Activated CD8-positive, alpha-beta memory T cell treated with anti-CD3 and anti-CD28 coated beads for 1 hour (primary cell): Measurements from ENCODE around the gene CHST14.

Experiments
- DNase-seq, 2 donors: peaks; one replicate each; pipeline ENCODE4 v3.0.0-alpha.2; 2020; ENCODE audit warnings: low read depth in 1 of 2; ENCODE audit errors: extremely low read depth in 1 of 2

Gene CHST14

GRCh38 chr15:40470423-40471104, at the start of gene CHST14:
CHST14 (plus strand) TSS chr15:40470984; CDS start chr15:40471214, 230 bp downstream.
- DNase-seq: peak in 1 of 2 donors; percentile 43

DNA sequence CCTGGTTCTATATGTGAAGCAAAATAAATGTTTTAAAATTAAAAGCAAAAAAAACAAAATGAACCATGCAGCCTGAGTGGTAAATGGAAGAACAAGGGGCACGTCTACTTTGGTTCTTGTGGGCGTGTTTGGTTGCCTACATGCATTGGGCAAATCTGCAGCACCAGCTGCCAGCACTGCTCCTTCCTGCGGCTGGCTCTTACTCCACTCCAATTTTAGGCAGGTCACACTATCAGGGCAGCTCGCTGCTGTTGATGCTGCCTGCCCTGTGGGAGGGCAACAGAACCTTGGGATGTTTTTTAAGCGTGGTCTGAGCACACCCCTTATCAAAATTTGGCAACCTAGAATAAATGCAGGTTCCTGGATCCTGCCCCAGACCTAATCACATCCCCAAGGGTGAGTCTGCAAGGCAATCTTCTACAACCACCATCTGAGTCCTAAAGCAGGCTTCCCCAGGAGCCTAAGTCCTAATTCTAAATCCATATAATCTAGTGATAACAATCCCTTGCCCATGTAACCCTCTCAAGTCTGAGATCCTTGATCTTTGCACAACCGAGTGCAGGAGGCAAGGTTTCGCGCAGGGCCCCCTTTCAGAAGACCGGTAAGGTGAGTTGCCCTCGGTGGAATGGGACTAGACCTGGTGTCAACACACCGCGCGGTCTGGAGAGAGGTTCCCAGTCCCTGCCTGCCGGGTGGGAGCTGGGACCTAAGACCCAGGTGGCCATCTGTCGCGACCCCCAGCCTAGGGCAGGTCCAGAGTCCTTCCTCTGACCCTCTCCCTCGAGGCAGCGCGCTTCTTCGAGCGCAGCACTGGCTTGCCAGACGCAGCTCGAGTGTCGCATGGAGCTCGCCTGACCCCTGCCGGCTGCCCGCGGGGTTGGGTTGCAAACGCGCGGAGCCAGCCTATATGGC, 49.3 kb upstream of the CHST14 start:
- DNase-seq: peak; percentile 53 to 76

GRCh38 chr15:40424483-40425115, 46.2 kb upstream of the CHST14 start:
- DNase-seq: no peak

DNA sequence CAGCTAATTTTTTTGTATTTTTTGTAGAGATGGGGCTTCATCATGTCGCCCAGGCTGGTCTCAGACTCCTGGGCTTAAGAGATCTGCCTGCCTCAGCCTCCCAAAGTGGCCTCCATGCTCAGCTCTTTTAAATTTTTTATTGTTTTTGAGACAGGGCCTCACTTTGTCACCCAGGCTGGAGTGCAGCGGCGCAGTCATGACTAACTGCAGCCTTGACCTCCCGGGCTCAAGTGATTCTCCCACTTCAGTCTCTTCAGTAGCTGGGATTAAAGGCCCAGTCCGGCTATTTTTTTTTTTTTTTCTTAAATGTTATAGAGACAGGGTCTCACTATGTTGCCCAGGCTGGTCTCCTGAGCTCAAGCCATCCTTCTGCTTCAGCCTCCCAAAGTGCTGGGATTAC, 45.1 kb upstream of the CHST14 start:
- DNase-seq: no peak

DNA sequence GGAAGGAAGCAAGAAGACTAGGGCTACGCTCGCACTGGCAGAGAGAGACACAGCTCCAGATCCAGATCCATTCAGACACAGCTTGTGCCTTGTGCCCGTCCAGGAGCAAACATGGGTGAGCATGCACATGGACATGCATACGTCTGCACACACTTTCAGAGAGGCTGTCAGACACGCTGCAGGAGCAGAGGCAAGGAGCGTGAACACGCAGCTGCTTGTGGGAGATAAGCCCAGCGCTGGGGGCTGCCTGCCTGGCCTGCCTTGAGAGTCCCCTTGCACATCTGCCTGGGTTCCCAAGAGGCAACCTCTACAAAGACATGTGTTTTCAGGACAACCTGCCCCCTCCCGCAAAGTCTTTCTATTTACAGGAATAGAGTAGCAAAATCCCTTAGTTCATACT, 43.6 kb upstream of the CHST14 start:
- no peak for DNase-seq

- no peak for DNase-seq
Measured at GRCh38 chr15:40428185-40428584, 42.6 kb upstream of the CHST14 start.

DNA sequence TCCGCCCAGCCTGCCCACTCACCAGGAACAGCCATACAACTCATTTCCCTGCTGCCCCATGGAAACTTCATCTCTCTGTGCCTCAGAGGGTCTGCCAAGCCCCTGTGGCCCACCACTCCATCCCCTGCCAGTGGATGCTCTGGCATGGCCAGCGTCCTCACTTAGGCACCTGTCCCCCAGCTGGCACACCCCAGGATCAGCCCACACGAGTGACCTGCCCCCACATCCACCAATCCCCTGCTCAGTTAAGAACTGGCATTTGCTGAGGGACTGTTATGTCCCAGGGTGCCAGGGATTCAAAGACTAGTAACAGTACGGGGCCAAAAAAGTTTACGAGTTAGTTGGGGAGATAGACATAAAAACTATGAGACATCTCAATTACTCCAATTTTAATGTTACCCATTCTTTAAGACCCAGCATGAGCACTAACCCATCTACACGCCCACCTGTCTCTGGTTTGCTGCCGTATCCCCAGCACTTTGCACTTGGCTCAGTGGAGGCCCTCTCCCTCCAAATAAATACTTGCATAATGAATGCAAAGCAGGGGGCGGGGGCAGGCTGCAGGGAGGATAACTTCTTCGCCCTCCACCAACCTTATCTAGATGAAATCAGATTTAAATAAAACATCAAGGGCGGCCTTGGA, 41.6 kb upstream of the CHST14 start:
- DNase-seq: no peak

- DNase-seq: no peak
Measured at GRCh38 chr15:40430271-40430805, 40.4 kb upstream of the CHST14 start.

- DNase-seq: no peak
Measured at GRCh38 chr15:40435023-40435709, 35.6 kb upstream of the CHST14 start.

GRCh38 chr15:40435710-40436089, 35.1 kb upstream of the CHST14 start:
- no peak for DNase-seq

- DNase-seq: no peak
Measured at GRCh38 chr15:40436116-40436891, 34.5 kb upstream of the CHST14 start.

DNA sequence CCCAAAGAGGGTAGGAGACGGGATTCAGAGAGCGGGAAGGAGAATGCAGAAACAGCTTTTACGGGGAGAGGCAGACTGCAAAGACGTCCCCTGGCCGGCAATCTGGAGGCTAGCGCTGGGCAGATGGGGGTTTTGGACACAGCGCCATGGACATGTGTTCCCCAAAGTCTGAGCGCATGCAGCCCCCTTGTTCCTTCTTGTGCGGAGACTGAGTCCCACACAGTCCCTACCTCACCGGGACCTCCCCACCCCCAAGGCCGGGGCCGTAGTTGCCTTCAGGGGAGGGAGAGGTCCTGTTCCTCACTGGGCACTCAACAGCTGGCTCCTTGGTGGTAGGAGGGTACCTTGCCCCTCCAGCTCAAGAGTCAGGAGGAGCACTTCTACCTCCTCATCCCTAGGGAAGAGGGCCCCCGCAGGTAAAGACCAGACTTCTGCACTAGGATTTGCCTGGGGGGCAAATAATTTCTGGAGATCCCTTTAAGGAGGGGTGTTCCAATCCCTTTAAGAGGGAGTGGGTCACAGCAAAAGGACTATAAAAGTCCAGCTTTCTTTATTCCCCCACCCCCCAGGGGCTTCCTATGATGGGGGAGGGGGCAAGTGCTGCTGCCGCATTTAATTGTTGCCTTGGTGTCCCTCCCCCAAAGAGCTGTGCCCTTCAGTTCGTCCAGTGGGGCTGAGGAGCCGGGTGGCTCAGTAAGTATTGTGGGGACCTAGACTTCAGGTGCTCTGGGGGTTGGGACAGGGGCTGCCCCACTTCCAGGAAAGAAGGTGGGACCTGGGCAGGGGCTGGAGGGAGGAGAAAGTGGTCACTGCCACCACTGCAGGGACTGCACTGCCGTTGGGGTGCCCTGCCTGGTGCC, 33.7 kb upstream of the CHST14 start:
- no peak for DNase-seq

- DNase-seq: no peak
Measured at GRCh38 chr15:40437752-40438687, 32.8 kb upstream of the CHST14 start.

DNA sequence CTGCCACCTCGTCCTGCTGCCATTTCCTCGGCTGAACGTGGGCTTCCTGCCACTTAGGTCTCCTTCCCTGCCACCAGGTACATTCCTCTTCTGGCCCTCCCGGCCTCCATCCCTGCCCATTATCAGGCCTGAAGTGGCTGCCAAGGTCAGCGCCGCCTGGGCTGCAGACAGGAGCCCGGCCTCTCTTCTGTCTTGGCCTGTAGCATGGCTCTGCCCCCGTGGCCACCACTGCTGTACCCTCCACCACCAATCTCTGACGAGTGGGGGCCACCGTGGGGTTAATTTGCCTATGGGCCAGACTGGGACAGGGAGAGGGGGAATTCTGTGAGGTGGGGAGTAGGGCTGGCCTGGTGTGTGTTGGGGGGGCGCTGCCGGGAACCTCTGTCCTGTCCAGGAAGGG, 32.1 kb upstream of the CHST14 start:
- no peak for DNase-seq

- DNase-seq: no peak
Measured at GRCh38 chr15:40439461-40439959, 31.3 kb upstream of the CHST14 start.

GRCh38 chr15:40439960-40440742, 30.6 kb upstream of the CHST14 start:
- DNase-seq: no peak
